Heart right ventricle (tissue), 16 donors: Measurements from ENCODE around the gene NTSR1. TPM values are rescaled to one million over a fixed set of nuclear protein-coding genes. Genes with fewer than 3 reads are reported as not detected.
A peak's percentile ranks its signal among the peaks of the same experiment; 100 is the strongest.

Source experiments
- ATAC-seq, 8 donors: fragments of 200-7000 bp; cut with Tn5 transposase; one replicate each; pipeline ENCODE4 v1.9.1; 2020; ENCODE audit warnings: mild to moderate bottlenecking in 8 of 8, moderate library complexity in 8 of 8, moderate number of reproducible peaks in 1 of 8
- DNase-seq, 2 donors: peaks; one replicate each; pipeline ENCODE4 v3.0.0-alpha.2; 2020
- H3K27ac ChIP-seq, 10 donors: fragments of 200-600 bp; sonication (generic) in 2 of 10; one replicate each; pipeline versions ENCODE4 v1.5.0 to v1.8.0; 2020 to 2022; ENCODE audit warnings: mild to moderate bottlenecking in 3 of 10
- H3K27me3 ChIP-seq, 7 donors: fragments of 200-600 bp; one replicate each; pipeline ENCODE4 v1.8.0; 2021 to 2022; ENCODE audit warnings: mild to moderate bottlenecking in 2 of 7
- H3K36me3 ChIP-seq, 9 donors: fragments of 200-600 bp; sonication (generic) in 1 of 9; one replicate each; pipeline versions ENCODE4 v1.5.0 to v1.8.0; 2020 to 2022; ENCODE audit warnings: mild to moderate bottlenecking in 2 of 9
- H3K4me1 ChIP-seq, 9 donors: fragments of 200-600 bp; sonication (generic) in 1 of 9; one replicate each; pipeline versions ENCODE4 v1.5.0 to v1.8.0; 2020 to 2022; ENCODE audit warnings: mild to moderate bottlenecking in 4 of 9
- H3K4me3 ChIP-seq, 10 donors: fragments of 200-600 bp; sonication (generic) in 2 of 10; one replicate each; pipeline versions ENCODE4 v1.5.0 to v1.8.0; 2020 to 2022; ENCODE audit warnings: mild to moderate bottlenecking in 7 of 10, moderate library complexity in 2 of 10
- H3K9me3 ChIP-seq, 11 donors: fragments of 200-600 bp in 10 of 11; sonication (generic) in 2 of 11; one replicate each; pipeline versions ENCODE4 v1.5.0 to v1.8.0; 2013 to 2022; ENCODE audit warnings: mild to moderate bottlenecking in 2 of 11, control low read depth in 1 of 11, moderate library complexity in 1 of 11
- CTCF ChIP-seq, 9 donors: fragments of 200-600 bp; sonication (generic) in 2 of 9; IDR thresholded peaks; one replicate each; pipeline versions ENCODE4 v1.5.0 to v1.8.0; 2021 to 2022; ENCODE audit warnings: antibody characterized with exemption in 9 of 9, mild to moderate bottlenecking in 5 of 9, moderate library complexity in 1 of 9
- WGBS, 2 donors: extraction: QIAGEN DNeasy Blood & Tissue Kit; methylation state at CpG; one replicate each; pipeline ENCODE4 v1.1.7; 2013; ENCODE audit warnings: inconsistent platforms in 1 of 2; 5-methylcytosine and 5-hydroxymethylcytosine counted together
- intact Hi-C, 10 donors: fragments of 100-400 bp; cut with DNase I; formaldehyde crosslinking; loops; one replicate each; pipeline versions ENCODE4 v1.11.1 to v1.14.2; 2022
- polyA plus RNA-seq, 2 donors: library from polyadenylated mRNA; stranded (reverse); fragments of 200-250 nt; gene quantifications; one replicate each; pipeline ENCODE4 v1.2.3, GENCODE V29; 2013
- total RNA-seq, 10 donors: library from RNA; stranded (reverse); fragmentation: NEBNext Ultra II Directional in 3 of 10; extraction: Animal tissue kit (Norgen Biotek cat#: 25700) in 3 of 10; gene quantifications; one replicate each; pipeline versions ENCODE4 v1.2.1 to v1.2.4, GENCODE V29; 2021 to 2023
- donor health status: Arrhythmogenic right ventricular cardiomyopathy.
- donor health status: ischemic (EF 13 %, LVEDD 7.1; RV severe dilation, severe dysfunction).
- donor health status: healthy with polysubstance abuse.
- donor health status: DM: no; HTN: yes; CAD: no.
- donor health status: DM: no; HTN: no; CAD: no.
- donor health status: ischemic (EF 25% LVEDD 6.9; RV normal size, moderate dysfunction).
- donor health status: ischemic (EF 25% LVEDD 5.7; RV mildly dilated, moderate dysfunction).
- donor health status: healthy.
- donor health status: DM: yes; HTN: yes; CAD: no.
- donor health status: Ischemic cardiomyopathy.
- donor health status: ischemic (EF 35%, LVEDD 5.7; RV mildly dilated, moderate dysfunction).
- donor health status: nonischemic (EF 11% LVEDD 7.7; RV severe dilation, severe dysfunction).
- donor health status: DM: yes; HTN: yes; CAD: no.
- donor health status: PGD.
- donor health status: ischemic (EF 29% LVEDD 5.4; RV normal size, mild dysfunction).
- donor health status: nonischemic (EF 23%, LVEDD 6.1; RV moderate dilation, normal function).

NTSR1 gene
- total and polyA plus RNA-seq, 12 donors: 0.08 TPM; not detected in 10

GRCh38 chr20:62707276-62707920, 1.2 kb upstream of the NTSR1 start:
- no peak overlapping the region for H3K4me3 ChIP-seq
- ATAC-seq: no peak
- 60 to 71% methylated on average over 16 of the region's 16 CpGs for WGBS, 2 donors
- H3K27ac ChIP-seq: no peak overlapping the region
- H3K36me3 ChIP-seq: no peaks in the 10 kb centered on the region
- H3K27me3 ChIP-seq: peaks cover 33 to 66% (median 49%) of the 10 kb centered on the region in 7 donors
- H3K4me1 ChIP-seq: peaks cover 5 to 43% (median 9%) of the 10 kb centered on the region in 9 donors
- H3K9me3 ChIP-seq: no peaks in the 10 kb centered on the region
- DNase-seq: peak in 1 of 2 donors; percentile 8
- no peak for TF ChIP-seq CTCF (IDR thresholded peaks at IDR 0.05)
- intact Hi-C loops: no loop called here

- H3K27me3 ChIP-seq: peaks cover 33 to 66% (median 49%) of the 10 kb centered on the region in 7 donors
Measured at GRCh38 chr20:62707921-62708521, 615 bp upstream of the NTSR1 start.

GRCh38 chr20:62709537-62709905, 885 bp downstream of the NTSR1 start:
- peak in 1 of 2 donors; percentile 6 for DNase-seq
- no peak for TF ChIP-seq CTCF (IDR thresholded peaks at IDR 0.05)
- no peak overlapping the region for H3K27ac ChIP-seq
- no peaks in the 10 kb centered on the region for H3K9me3 ChIP-seq
- peaks cover 33 to 69% (median 49%) of the 10 kb centered on the region in 7 donors for H3K27me3 ChIP-seq
- no peaks in the 10 kb centered on the region for H3K36me3 ChIP-seq
- H3K4me1 ChIP-seq: peaks cover 0 to 28% (median 7%) of the 10 kb centered on the region in 9 donors
- WGBS, 2 donors: 73 to 84% methylated on average over 30 of the region's 30 CpGs
- H3K4me3 ChIP-seq: peak overlapping the region in 2 of 10 donors; percentile 5 to 42
- intact Hi-C loops: no loop called here
- no peak for ATAC-seq

More at GRCh38 chr20:62707921-62708521, 615 bp upstream of the NTSR1 start:
- Histone ChIP-seq H3K36me3 (no peaks in the 10 kb centered on the region), H3K4me1 (peaks cover 5 to 43% (median 9%) of the 10 kb centered on the region in 9 donors), H3K27ac (no peak overlapping the region), H3K9me3 (no peaks in the 10 kb centered on the region), H3K4me3 (peak overlapping the region in 1 of 10 donors; percentile 42)
- WGBS, 2 donors: 5 to 8% methylated on average over 20 of the region's 20 CpGs
- intact Hi-C loops: no loop called here
- TF ChIP-seq CTCF (IDR thresholded peaks at IDR 0.05): peak in 1 of 9 donors; percentile 9
- DNase-seq (peak in 1 of 2 donors; percentile 5), ATAC-seq (no peak)

- Histone ChIP-seq H3K27me3 (peaks cover 33 to 69% (median 49%) of the 10 kb centered on the region in 7 donors), H3K27ac (no peak overlapping the region), H3K9me3 (no peaks in the 10 kb centered on the region), H3K36me3 (no peaks in the 10 kb centered on the region), H3K4me3 (no peak overlapping the region), H3K4me1 (peaks cover 0 to 22% (median 0%) of the 10 kb centered on the region in 9 donors)
- 72 to 81% methylated on average over 20 of the region's 20 CpGs for WGBS, 2 donors
- no peak for TF ChIP-seq CTCF (IDR thresholded peaks at IDR 0.05)
- intact Hi-C loops: no loop called here
- DNase-seq (peak in 1 of 2 donors; percentile 1), ATAC-seq (no peak)
Measured at GRCh38 chr20:62710221-62710885, 1.7 kb downstream of the NTSR1 start.
